T follicular helper cell (primary cell): ENCODE data around the gene C12orf75.
A peak's percentile ranks its signal among the peaks of the same experiment; 100 is the strongest.

Experiments used
- DNase-seq: peaks from one replicate; pipeline ENCODE4 v3.0.0-alpha.2; 2020; ENCODE audit warnings: low read depth

The C12orf75 gene

DNA sequence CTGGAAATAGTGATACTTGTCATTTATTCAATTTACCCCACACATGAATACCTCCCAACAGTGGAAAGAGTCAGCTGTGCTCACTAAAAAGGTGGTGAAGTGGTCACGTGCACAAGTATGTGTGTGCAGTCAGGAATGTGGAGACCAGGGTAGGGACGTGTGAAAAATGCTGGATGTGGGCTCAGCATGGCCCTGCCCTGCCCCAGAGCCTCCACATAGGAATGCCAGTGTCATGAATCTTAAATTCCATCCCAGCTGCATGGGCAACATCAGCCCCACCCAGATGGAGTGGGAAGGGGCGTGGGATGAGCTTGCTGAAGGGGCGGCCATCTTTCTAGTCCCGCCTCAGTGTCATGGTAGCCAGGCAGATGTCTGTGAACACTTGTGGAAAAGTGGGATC, 87.7 kb downstream of the C12orf75 start:
- DNase-seq: no peak

DNA sequence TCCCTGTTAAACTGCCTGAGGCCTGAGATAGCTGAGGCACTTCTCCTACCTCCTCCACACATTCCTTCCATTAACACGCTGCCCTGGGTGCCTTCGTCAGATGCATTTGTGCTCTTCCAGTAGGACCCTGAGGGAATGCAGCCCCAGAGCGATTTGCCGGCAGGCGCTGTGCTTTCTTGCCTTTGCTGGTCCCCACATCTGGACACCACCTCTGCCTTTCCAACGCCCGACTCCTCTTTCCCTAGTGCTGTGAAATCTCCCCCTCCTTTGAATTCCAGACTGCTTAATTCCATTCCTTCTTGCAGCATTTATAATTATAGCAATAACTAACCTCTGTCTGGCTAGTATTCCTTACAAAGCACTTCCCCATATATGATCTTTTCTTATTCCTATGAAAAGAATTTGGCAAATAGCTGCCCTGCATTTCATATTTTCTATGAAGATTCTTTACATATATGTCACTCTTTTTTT, 88.4 kb downstream of the C12orf75 start:
- no peak for DNase-seq

- DNase-seq: no peak
Observed at GRCh38 chr12:105419606-105420005, 89.1 kb downstream of the C12orf75 start.

DNA sequence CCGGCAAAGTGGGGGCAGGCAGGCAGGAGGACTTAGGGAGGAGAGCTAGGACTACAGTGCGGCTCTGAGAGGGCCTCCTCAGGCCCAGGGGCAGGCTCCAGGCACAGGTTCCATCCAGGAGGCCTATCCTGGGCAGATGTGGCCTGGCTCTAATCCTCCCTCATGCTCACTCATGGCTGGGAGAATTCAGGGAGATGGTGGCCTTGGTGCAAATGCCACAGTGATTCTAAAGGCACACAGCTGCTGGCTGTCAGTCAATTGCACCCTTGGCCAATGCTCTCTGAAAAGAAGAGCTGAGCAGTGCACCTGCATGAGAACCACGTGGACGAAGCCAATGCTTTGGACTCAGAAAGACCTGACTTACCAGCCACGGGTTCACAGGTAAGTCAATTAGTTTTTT, 89.6 kb downstream of the C12orf75 start:
- DNase-seq: no peak

DNA sequence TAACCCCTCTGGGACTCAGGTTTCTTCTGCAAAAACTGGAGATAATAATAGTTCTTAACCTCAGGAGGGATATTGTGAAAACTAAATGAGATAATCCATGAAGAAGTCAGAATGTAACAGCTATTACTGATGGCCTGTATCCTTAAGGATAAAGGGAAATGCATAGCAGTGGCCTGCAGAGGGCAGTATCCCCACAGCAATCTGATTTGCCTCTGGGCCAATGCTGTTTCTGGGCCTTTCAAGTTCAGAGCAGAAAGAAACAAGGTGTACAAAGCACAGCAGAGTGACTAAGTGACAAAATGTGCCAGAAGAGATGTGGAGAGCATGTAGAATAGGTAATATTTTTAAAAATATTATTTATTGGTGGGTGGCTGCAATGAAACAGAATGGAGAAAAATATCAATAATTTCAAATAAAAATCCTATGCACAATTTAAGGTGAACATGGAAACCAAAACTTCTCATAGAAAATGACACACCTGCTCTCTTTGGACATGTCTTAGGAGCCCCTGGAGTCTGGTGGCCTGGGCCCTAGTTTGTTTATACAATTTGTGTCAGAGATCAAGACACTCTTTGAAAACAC, 90.3 kb downstream of the C12orf75 start:
- DNase-seq: peak; percentile 40
